Measurements from ENCODE around the gene FMN2.
A peak's percentile ranks its signal among the peaks of the same experiment; 100 is the strongest.

Gene FMN2

DNA sequence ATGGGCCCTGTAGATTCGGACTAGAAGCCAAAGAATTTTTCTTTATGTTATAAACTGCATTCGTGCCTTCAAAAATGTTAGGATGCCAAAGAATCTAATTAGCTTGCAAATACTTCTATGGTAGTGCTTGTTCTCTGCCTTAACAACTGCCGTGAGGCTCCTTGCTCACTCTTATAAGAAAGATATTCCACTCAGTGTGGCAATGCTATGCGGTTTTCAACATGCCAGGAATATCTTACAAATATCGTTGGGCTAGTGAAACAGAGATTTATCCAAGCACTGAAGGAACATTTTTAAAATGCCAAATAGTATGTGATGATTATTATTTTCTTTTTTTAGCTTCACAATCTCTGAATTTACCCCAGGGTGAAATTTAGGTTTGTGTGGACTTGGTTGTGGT lies 322.0 kb downstream of the FMN2 start:
- no peak for TF ChIP-seq ARNTL (CRISPR knock-in tag; IDR thresholded peaks at IDR 0.05; ENCODE audit: borderline replicate concordance, low read depth)
- TF ChIP-seq TCF4 (CRISPR knock-in tag; IDR thresholded peaks at IDR 0.05; ENCODE audit: borderline replicate concordance), result no peak
- TF ChIP-seq CSDC2 (CRISPR knock-in tag; IDR thresholded peaks at IDR 0.05), result no peak
- no peak for TF ChIP-seq ESRRG (CRISPR knock-in tag; IDR thresholded peaks at IDR 0.05)
- TF ChIP-seq, protein P1, sequence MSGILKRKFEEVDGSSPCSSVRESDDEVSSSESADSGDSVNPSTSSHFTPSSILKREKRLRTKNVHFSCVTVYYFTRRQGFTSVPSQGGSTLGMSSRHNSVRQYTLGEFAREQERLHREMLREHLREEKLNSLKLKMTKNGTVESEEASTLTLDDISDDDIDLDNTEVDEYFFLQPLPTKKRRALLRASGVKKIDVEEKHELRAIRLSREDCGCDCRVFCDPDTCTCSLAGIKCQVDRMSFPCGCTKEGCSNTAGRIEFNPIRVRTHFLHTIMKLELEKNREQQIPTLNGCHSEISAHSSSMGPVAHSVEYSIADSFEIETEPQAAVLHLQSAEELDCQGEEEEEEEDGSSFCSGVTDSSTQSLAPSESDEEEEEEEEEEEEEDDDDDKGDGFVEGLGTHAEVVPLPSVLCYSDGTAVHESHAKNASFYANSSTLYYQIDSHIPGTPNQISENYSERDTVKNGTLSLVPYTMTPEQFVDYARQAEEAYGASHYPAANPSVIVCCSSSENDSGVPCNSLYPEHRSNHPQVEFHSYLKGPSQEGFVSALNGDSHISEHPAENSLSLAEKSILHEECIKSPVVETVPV (CRISPR knock-in tag; IDR thresholded peaks at IDR 0.05), result no peak
- no peak for TF ChIP-seq ISL1 (CRISPR knock-in tag; IDR thresholded peaks at IDR 0.05)
- no peak for TF ChIP-seq ZNF8 (CRISPR knock-in tag; IDR thresholded peaks at IDR 0.05)
- TF ChIP-seq, protein P2, sequence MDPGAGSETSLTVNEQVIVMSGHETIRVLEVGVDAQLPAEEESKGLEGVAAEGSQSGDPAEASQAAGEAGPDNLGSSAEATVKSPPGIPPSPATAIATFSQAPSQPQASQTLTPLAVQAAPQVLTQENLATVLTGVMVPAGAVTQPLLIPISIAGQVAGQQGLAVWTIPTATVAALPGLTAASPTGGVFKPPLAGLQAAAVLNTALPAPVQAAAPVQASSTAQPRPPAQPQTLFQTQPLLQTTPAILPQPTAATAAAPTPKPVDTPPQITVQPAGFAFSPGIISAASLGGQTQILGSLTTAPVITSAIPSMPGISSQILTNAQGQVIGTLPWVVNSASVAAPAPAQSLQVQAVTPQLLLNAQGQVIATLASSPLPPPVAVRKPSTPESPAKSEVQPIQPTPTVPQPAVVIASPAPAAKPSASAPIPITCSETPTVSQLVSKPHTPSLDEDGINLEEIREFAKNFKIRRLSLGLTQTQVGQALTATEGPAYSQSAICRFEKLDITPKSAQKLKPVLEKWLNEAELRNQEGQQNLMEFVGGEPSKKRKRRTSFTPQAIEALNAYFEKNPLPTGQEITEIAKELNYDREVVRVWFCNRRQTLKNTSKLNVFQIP (CRISPR knock-in tag; IDR thresholded peaks at IDR 0.05; ENCODE audit: borderline replicate concordance, low read depth), result no peak
- no peak for TF ChIP-seq ZNF70 (CRISPR knock-in tag; IDR thresholded peaks at IDR 0.05)
- no peak for TF ChIP-seq PPARA (CRISPR knock-in tag; IDR thresholded peaks at IDR 0.05; ENCODE audit: borderline replicate concordance)
- TF ChIP-seq TOX (CRISPR knock-in tag; IDR thresholded peaks at IDR 0.05; ENCODE audit: borderline replicate concordance), result no peak
- no peak for TF ChIP-seq GLIS3 (CRISPR knock-in tag; IDR thresholded peaks at IDR 0.05)
- TF ChIP-seq, protein P3, sequence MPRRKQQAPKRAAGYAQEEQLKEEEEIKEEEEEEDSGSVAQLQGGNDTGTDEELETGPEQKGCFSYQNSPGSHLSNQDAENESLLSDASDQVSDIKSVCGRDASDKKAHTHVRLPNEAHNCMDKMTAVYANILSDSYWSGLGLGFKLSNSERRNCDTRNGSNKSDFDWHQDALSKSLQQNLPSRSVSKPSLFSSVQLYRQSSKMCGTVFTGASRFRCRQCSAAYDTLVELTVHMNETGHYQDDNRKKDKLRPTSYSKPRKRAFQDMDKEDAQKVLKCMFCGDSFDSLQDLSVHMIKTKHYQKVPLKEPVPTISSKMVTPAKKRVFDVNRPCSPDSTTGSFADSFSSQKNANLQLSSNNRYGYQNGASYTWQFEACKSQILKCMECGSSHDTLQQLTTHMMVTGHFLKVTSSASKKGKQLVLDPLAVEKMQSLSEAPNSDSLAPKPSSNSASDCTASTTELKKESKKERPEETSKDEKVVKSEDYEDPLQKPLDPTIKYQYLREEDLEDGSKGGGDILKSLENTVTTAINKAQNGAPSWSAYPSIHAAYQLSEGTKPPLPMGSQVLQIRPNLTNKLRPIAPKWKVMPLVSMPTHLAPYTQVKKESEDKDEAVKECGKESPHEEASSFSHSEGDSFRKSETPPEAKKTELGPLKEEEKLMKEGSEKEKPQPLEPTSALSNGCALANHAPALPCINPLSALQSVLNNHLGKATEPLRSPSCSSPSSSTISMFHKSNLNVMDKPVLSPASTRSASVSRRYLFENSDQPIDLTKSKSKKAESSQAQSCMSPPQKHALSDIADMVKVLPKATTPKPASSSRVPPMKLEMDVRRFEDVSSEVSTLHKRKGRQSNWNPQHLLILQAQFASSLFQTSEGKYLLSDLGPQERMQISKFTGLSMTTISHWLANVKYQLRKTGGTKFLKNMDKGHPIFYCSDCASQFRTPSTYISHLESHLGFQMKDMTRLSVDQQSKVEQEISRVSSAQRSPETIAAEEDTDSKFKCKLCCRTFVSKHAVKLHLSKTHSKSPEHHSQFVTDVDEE (CRISPR knock-in tag; IDR thresholded peaks at IDR 0.05), result no peak
- TF ChIP-seq SNAI2 (CRISPR knock-in tag; IDR thresholded peaks at IDR 0.05), result no peak
- TF ChIP-seq, protein P4, sequence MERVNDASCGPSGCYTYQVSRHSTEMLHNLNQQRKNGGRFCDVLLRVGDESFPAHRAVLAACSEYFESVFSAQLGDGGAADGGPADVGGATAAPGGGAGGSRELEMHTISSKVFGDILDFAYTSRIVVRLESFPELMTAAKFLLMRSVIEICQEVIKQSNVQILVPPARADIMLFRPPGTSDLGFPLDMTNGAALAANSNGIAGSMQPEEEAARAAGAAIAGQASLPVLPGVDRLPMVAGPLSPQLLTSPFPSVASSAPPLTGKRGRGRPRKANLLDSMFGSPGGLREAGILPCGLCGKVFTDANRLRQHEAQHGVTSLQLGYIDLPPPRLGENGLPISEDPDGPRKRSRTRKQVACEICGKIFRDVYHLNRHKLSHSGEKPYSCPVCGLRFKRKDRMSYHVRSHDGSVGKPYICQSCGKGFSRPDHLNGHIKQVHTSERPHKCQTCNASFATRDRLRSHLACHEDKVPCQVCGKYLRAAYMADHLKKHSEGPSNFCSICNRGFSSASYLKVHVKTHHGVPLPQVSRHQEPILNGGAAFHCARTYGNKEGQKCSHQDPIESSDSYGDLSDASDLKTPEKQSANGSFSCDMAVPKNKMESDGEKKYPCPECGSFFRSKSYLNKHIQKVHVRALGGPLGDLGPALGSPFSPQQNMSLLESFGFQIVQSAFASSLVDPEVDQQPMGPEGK (CRISPR knock-in tag; IDR thresholded peaks at IDR 0.05; ENCODE audit: borderline replicate concordance), result no peak
- no peak for TF ChIP-seq RARB (CRISPR knock-in tag; IDR thresholded peaks at IDR 0.05)
- TF ChIP-seq ZNF565 (CRISPR knock-in tag; conservative IDR thresholded peaks at IDR 0.05; ENCODE audit: low read depth), result no peak
- TF ChIP-seq BACH2 (CRISPR knock-in tag; IDR thresholded peaks at IDR 0.05; ENCODE audit: borderline replicate concordance), result no peak
- no peak for TF ChIP-seq OSR1 (CRISPR knock-in tag; IDR thresholded peaks at IDR 0.05)
- TF ChIP-seq, protein P5, sequence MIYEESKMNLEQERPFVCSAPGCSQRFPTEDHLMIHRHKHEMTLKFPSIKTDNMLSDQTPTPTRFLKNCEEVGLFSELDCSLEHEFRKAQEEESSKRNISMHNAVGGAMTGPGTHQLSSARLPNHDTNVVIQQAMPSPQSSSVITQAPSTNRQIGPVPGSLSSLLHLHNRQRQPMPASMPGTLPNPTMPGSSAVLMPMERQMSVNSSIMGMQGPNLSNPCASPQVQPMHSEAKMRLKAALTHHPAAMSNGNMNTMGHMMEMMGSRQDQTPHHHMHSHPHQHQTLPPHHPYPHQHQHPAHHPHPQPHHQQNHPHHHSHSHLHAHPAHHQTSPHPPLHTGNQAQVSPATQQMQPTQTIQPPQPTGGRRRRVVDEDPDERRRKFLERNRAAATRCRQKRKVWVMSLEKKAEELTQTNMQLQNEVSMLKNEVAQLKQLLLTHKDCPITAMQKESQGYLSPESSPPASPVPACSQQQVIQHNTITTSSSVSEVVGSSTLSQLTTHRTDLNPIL (CRISPR knock-in tag; IDR thresholded peaks at IDR 0.05; ENCODE audit: low read depth), result no peak
- ATAC-seq, result peak; percentile 49

DNA sequence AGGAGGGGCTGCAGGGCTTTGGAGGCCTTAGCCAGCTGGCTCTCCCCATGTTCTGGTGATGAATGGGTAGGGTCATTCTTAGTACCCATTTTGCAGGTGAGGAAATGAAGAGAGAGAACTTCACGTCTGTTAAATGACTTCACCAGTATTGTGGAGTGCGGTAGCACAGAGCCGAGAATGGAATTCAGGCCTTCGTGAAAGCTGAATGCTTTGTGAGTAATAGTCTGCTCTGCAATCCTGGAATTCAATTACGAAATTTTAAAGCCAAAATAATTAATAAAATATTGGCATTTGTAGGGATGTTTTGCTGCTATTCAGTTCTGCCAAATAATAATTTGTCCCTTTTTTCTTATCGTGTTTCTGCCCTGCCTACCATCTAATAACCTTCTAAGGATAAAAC lies 322.6 kb downstream of the FMN2 start:
- peak; percentile 75 for ATAC-seq
- TF ChIP-seq ZC3H10 (CRISPR knock-in tag; IDR thresholded peaks at IDR 0.05), result no peak
- no peak for TF ChIP-seq ZFP3 (CRISPR knock-in tag; IDR thresholded peaks at IDR 0.05)
- TF ChIP-seq GLIS3 (CRISPR knock-in tag; IDR thresholded peaks at IDR 0.05), result no peak
- TF ChIP-seq TOX (CRISPR knock-in tag; IDR thresholded peaks at IDR 0.05; ENCODE audit: borderline replicate concordance), result no peak
- TF ChIP-seq, protein P2 (CRISPR knock-in tag; IDR thresholded peaks at IDR 0.05; ENCODE audit: borderline replicate concordance, low read depth), result no peak
- no peak for TF ChIP-seq ZFP30 (CRISPR knock-in tag; IDR thresholded peaks at IDR 0.05)
- TF ChIP-seq, protein P1 (CRISPR knock-in tag; IDR thresholded peaks at IDR 0.05), result no peak
- TF ChIP-seq CSDC2 (CRISPR knock-in tag; IDR thresholded peaks at IDR 0.05), result no peak
- no peak for TF ChIP-seq ESRRG (CRISPR knock-in tag; IDR thresholded peaks at IDR 0.05)
- no peak for TF ChIP-seq BACH2 (CRISPR knock-in tag; IDR thresholded peaks at IDR 0.05; ENCODE audit: borderline replicate concordance)
- TF ChIP-seq, protein P4 (CRISPR knock-in tag; IDR thresholded peaks at IDR 0.05; ENCODE audit: borderline replicate concordance), result no peak
- TF ChIP-seq, protein P5 (CRISPR knock-in tag; IDR thresholded peaks at IDR 0.05; ENCODE audit: low read depth), result no peak
- TF ChIP-seq OSR1 (CRISPR knock-in tag; IDR thresholded peaks at IDR 0.05), result no peak
